Esophagus muscularis mucosa (tissue), 4 donors: ENCODE data around the gene MCL1.

Experiments used
- EP300 ChIP-seq: sonication (generic); formaldehyde crosslinking; IDR thresholded peaks from one replicate; pipeline ENCODE4 v1.6.1; 2017; ENCODE audit warnings: antibody characterized with exemption
- POLR2A ChIP-seq: fragments of 450-650 bp; IDR thresholded peaks from one replicate; pipeline ENCODE4 v1.6.1; 2017; ENCODE audit warnings: antibody characterized with exemption, moderate library complexity, mild to moderate bottlenecking, low read depth
- TF ChIP-seq, protein P1 (sequence below), 3 experiments: fragments of 200-600 bp in 2 of 3; fragments of 450-650 bp in 1 of 3; sonication (generic) in 2 of 3; IDR thresholded peaks; one replicate each; pipeline ENCODE4 v1.5.1; 2017 to 2019; ENCODE audit warnings: antibody characterized with exemption in 3 of 3, mild to moderate bottlenecking in 2 of 3, moderate library complexity in 1 of 3

GRCh38 chr1:150567341-150567716 lies 12.1 kb downstream of the MCL1 start:
- TF ChIP-seq, protein P1, sequence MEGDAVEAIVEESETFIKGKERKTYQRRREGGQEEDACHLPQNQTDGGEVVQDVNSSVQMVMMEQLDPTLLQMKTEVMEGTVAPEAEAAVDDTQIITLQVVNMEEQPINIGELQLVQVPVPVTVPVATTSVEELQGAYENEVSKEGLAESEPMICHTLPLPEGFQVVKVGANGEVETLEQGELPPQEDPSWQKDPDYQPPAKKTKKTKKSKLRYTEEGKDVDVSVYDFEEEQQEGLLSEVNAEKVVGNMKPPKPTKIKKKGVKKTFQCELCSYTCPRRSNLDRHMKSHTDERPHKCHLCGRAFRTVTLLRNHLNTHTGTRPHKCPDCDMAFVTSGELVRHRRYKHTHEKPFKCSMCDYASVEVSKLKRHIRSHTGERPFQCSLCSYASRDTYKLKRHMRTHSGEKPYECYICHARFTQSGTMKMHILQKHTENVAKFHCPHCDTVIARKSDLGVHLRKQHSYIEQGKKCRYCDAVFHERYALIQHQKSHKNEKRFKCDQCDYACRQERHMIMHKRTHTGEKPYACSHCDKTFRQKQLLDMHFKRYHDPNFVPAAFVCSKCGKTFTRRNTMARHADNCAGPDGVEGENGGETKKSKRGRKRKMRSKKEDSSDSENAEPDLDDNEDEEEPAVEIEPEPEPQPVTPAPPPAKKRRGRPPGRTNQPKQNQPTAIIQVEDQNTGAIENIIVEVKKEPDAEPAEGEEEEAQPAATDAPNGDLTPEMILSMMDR (IDR thresholded peaks at IDR 0.05), result no peak
- TF ChIP-seq POLR2A (no peak), EP300 (no peak)
